Measurements from ENCODE around the gene ASGR2.
"Not testable (repeated sequence)": the region's sequence is repeated elsewhere in the genome, so short reads cannot be mapped to it uniquely, and the experiment has no call there.

The ASGR2 gene

GRCh38 chr17:7114241-7114874 is at the start of gene ASGR2:
Gene ASGR2 (minus strand): TSS chr17:7114822. CDS start chr17:7114240, 582 bp downstream.
- DNase-seq: no peak

GRCh38 chr17:7159571-7159970 is 44.9 kb upstream of the ASGR2 start:
- not testable (repeated sequence) for DNase-seq

GRCh38 chr17:7158424-7158823 is 43.8 kb upstream of the ASGR2 start:
- DNase-seq: peak in 1 of 3 donors; percentile 24

GRCh38 chr17:7156342-7156940 is 41.8 kb upstream of the ASGR2 start:
- no peak for DNase-seq

GRCh38 chr17:7147772-7148171 is 33.1 kb upstream of the ASGR2 start:
- no peak for DNase-seq

- no peak for DNase-seq
These were observed 31.5 kb upstream of the ASGR2 start for GRCh38 chr17:7146115-7146514.

- no peak for DNase-seq
These were observed 29.6 kb upstream of the ASGR2 start for GRCh38 chr17:7144213-7144612.

- DNase-seq: no peak
These were observed 27.2 kb upstream of the ASGR2 start for GRCh38 chr17:7141824-7142223.

- DNase-seq: no peak
These were observed 24.8 kb upstream of the ASGR2 start for GRCh38 chr17:7139400-7139799.

- peak; percentile 86 to 91 (median 91) for DNase-seq
These were observed 24.3 kb upstream of the ASGR2 start for GRCh38 chr17:7138800-7139381.

GRCh38 chr17:7137171-7137943 is 22.7 kb upstream of the ASGR2 start:
- DNase-seq: peak; percentile 65 to 81 (median 72)

- DNase-seq: peak; percentile 89 to 93 (median 93)
These were observed 21.8 kb upstream of the ASGR2 start for GRCh38 chr17:7136266-7136877.

- DNase-seq: no peak
These were observed 19.3 kb upstream of the ASGR2 start for GRCh38 chr17:7133916-7134315.

- peak; percentile 91 to 92 (median 91) for DNase-seq
These were observed 18.8 kb upstream of the ASGR2 start for GRCh38 chr17:7133424-7133823.

- DNase-seq: peak; percentile 93 to 98 (median 96)
These were observed 18.0 kb upstream of the ASGR2 start for GRCh38 chr17:7132511-7133094.

- DNase-seq: peak in 2 of 3 donors; percentile 48 to 55
These were observed 16.8 kb upstream of the ASGR2 start for GRCh38 chr17:7131423-7131791.

GRCh38 chr17:7130621-7131422 is 16.2 kb upstream of the ASGR2 start:
- peak; percentile 76 to 81 (median 76) for DNase-seq

GRCh38 chr17:7129311-7129710 is 14.7 kb upstream of the ASGR2 start:
- DNase-seq: no peak

- DNase-seq: no peak
These were observed 13.5 kb upstream of the ASGR2 start for GRCh38 chr17:7128160-7128559.

- not testable (repeated sequence) for DNase-seq
These were observed 12.9 kb upstream of the ASGR2 start for GRCh38 chr17:7127501-7127900.

- DNase-seq: not testable (repeated sequence)
These were observed 11.8 kb upstream of the ASGR2 start for GRCh38 chr17:7126386-7126785.

- DNase-seq: no peak
These were observed 10.3 kb upstream of the ASGR2 start for GRCh38 chr17:7124923-7125322.

Data from suppressor macrophage treated with lipopolysaccharide for 1 hour (primary cell).